HCT116 (cell line): Measurements from ENCODE around the gene ABCB8.

Experiments
- CTCF ChIP-seq, 3 experiments: fragments of 200-600 bp in 1 of 3; sonication (generic) in 1 of 3; IDR thresholded peaks in 2 of 3; conservative IDR thresholded peaks in 1 of 3; 2 replicates each; pipeline ENCODE4 v1.5.1; 2012 to 2017; ENCODE audit warnings: low read depth in 2 of 3, low read length in 2 of 3, antibody characterized with exemption in 1 of 3, borderline replicate concordance in 1 of 3, control low read depth in 1 of 3, mild to moderate bottlenecking in 1 of 3, mixed read lengths in 1 of 3, mixed run types in 1 of 3, moderate library complexity in 1 of 3; ENCODE audit not compliant: insufficient read depth in 1 of 3
- EZH2 ChIP-seq: fragments of 200-600 bp; sonication (generic); IDR thresholded peaks from 2 replicates; pipeline ENCODE4 v1.6.1; 2017; ENCODE audit warnings: antibody characterized with exemption, mixed run types
- MAX ChIP-seq: IDR thresholded peaks from 2 replicates; pipeline ENCODE4 v1.6.1; 2012
- SP1 ChIP-seq: IDR thresholded peaks from 2 replicates; pipeline ENCODE4 v1.6.1; 2012; ENCODE audit warnings: low read depth

GRCh38 chr7:151094675-151095074 is 66.4 kb downstream of the ABCB8 start:
- TF ChIP-seq CTCF (IDR thresholded peaks at IDR 0.05 in 2 of 3, conservative IDR thresholded peaks at IDR 0.05 in 1 of 3; ENCODE audit: borderline replicate concordance in 1 of 3, insufficient read depth in 1 of 3, low read depth in 2 of 3, low read length in 2 of 3) = no peak
- no peak for TF ChIP-seq SP1
- no peak for TF ChIP-seq EZH2
- TF ChIP-seq MAX = no peak
